Liver (tissue), 9 donors: ENCODE measurements around the gene MOV10. TPM values are rescaled to one million over a fixed set of nuclear protein-coding genes. Genes with fewer than 3 reads are reported as not detected.

Source experiments
- DNase-seq: peaks from one replicate; pipeline ENCODE4 v3.0.0-alpha.2; 2017; ENCODE audit warnings: low spot score
- H3K27ac ChIP-seq, 2 donors: one replicate each; pipeline ENCODE4 v1.7.0; 2013; ENCODE audit warnings: inconsistent platforms in 2 of 2, low read length in 2 of 2, control low read depth in 1 of 2, low read depth in 1 of 2, mild to moderate bottlenecking in 1 of 2
- H3K27me3 ChIP-seq, 4 donors: one replicate each; pipeline versions ENCODE4 v1.6.1 to v1.7.0; 2013; ENCODE audit warnings: low read length in 3 of 4, inconsistent platforms in 1 of 4, mild to moderate bottlenecking in 1 of 4, moderate library complexity in 1 of 4; ENCODE audit not compliant: control insufficient read depth in 4 of 4, insufficient read depth in 4 of 4
- H3K36me3 ChIP-seq, 4 donors: one replicate each; pipeline versions ENCODE4 v1.6.1 to v1.7.0; 2013; ENCODE audit warnings: low read length in 3 of 4, mild to moderate bottlenecking in 3 of 4, low read depth in 1 of 4, moderate library complexity in 1 of 4; ENCODE audit not compliant: control insufficient read depth in 4 of 4, insufficient read depth in 3 of 4
- H3K4me1 ChIP-seq, 4 donors: one replicate each; pipeline versions ENCODE4 v1.6.1 to v1.7.0; 2013; ENCODE audit warnings: low read length in 3 of 4, mild to moderate bottlenecking in 3 of 4, moderate library complexity in 1 of 4; ENCODE audit not compliant: control insufficient read depth in 4 of 4, insufficient read depth in 4 of 4
- H3K4me3 ChIP-seq, 3 donors: one replicate each; pipeline versions ENCODE4 v1.6.1 to v1.7.0; 2013; ENCODE audit warnings: low read length in 3 of 3, control low read depth in 1 of 3, low read depth in 1 of 3, mild to moderate bottlenecking in 1 of 3
- H3K9ac ChIP-seq, 2 donors: one replicate each; pipeline ENCODE4 v1.7.0; 2013; ENCODE audit warnings: low read length in 2 of 2, mild to moderate bottlenecking in 2 of 2, moderate library complexity in 2 of 2, control low read depth in 1 of 2, low read depth in 1 of 2
- H3K9me3 ChIP-seq, 4 donors: one replicate each; pipeline versions ENCODE4 v1.6.1 to v1.7.0; 2013; ENCODE audit warnings: low read length in 3 of 4; ENCODE audit not compliant: control insufficient read depth in 4 of 4
- EGR1 ChIP-seq, 2 donors: IDR thresholded peaks; 2 replicates each; pipeline ENCODE4 v1.6.1; 2016 to 2018; ENCODE audit warnings: antibody characterized with exemption in 2 of 2, low read depth in 2 of 2
- FOXA1 ChIP-seq: IDR thresholded peaks from 2 replicates; pipeline ENCODE4 v1.6.1; 2016; ENCODE audit warnings: antibody characterized with exemption
- FOXA2 ChIP-seq: IDR thresholded peaks from 2 replicates; pipeline ENCODE4 v1.6.1; 2016; ENCODE audit warnings: antibody characterized with exemption
- GABPA ChIP-seq, 2 donors: IDR thresholded peaks in 1 of 2; conservative IDR thresholded peaks in 1 of 2; 2 replicates each; pipeline ENCODE4 v1.6.1; 2016; ENCODE audit warnings: antibody characterized with exemption in 2 of 2, mild to moderate bottlenecking in 1 of 2, moderate library complexity in 1 of 2
- HNF4G ChIP-seq: IDR thresholded peaks from 2 replicates; pipeline ENCODE4 v1.6.1; 2016; ENCODE audit warnings: antibody characterized with exemption
- JUND ChIP-seq, 2 donors: IDR thresholded peaks; 2 replicates each; pipeline ENCODE4 v1.6.1; 2016; ENCODE audit warnings: antibody characterized with exemption in 2 of 2
- NR2F2 ChIP-seq: IDR thresholded peaks from 2 replicates; pipeline ENCODE4 v1.6.1; 2016; ENCODE audit warnings: antibody characterized with exemption
- RAD21 ChIP-seq, 2 donors: IDR thresholded peaks; 2 replicates each; pipeline ENCODE4 v1.6.1; 2016; ENCODE audit warnings: antibody characterized with exemption in 2 of 2, mild to moderate bottlenecking in 2 of 2
- RXRA ChIP-seq, 2 donors: IDR thresholded peaks; 2 replicates each; pipeline ENCODE4 v1.6.1; 2017 to 2018; ENCODE audit warnings: antibody characterized with exemption in 2 of 2, mild to moderate bottlenecking in 1 of 2
- SP1 ChIP-seq: IDR thresholded peaks from 2 replicates; pipeline ENCODE4 v1.6.1; 2018; ENCODE audit warnings: antibody characterized with exemption, mild to moderate bottlenecking
- TAF1 ChIP-seq: conservative IDR thresholded peaks from 2 replicates; pipeline ENCODE4 v1.6.1; 2016; ENCODE audit warnings: antibody characterized with exemption, mild to moderate bottlenecking
- YY1 ChIP-seq: IDR thresholded peaks from 2 replicates; pipeline ENCODE4 v1.6.1; 2016; ENCODE audit warnings: antibody characterized with exemption, mild to moderate bottlenecking
- WGBS: extraction: QIAGEN DNeasy Blood & Tissue Kit; methylation state at CpG from one replicate; pipeline ENCODE4 v1.1.7; 2013; 5-methylcytosine and 5-hydroxymethylcytosine counted together
- polyA plus RNA-seq, 2 donors: library from polyadenylated mRNA; stranded (reverse) in 1 of 2; unstranded in 1 of 2; fragments of 200-250 nt in 1 of 2; fragments of >200 nt in 1 of 2; fragmentation: Nextera tagmentation in 1 of 2; extraction: Ambion mirVana in 1 of 2; gene quantifications; one replicate each; pipeline versions ENCODE4 v1.2.1 to v1.2.3, GENCODE V29; 2013 to 2015
- total RNA-seq, 2 donors: library from RNA; depleted of rRNA; stranded (reverse); fragments of >200 nt; gene quantifications; one replicate each; pipeline ENCODE4 v1.2.3, GENCODE V29; 2014
- TF ChIP-seq, protein P1 (sequence below): IDR thresholded peaks from 2 replicates; pipeline ENCODE4 v1.6.1; 2016; ENCODE audit warnings: antibody characterized with exemption
- TF ChIP-seq, protein P2 (sequence below): fragments of 150-350 bp; IDR thresholded peaks from 2 replicates; pipeline ENCODE4 v1.5.1; 2017; ENCODE audit warnings: improper control_type of control experiment, low read depth, low read length; ENCODE audit not compliant: missing input control
- TF ChIP-seq, protein P3 (sequence below): IDR thresholded peaks from 2 replicates; pipeline ENCODE4 v1.6.1; 2016; ENCODE audit warnings: antibody characterized with exemption
- TF ChIP-seq, protein P4 (sequence below): IDR thresholded peaks from 2 replicates; pipeline ENCODE4 v1.6.1; 2016; ENCODE audit warnings: antibody characterized with exemption, mild to moderate bottlenecking
- TF ChIP-seq, protein P5 (sequence below): IDR thresholded peaks from 2 replicates; pipeline ENCODE4 v1.6.1; 2016; ENCODE audit warnings: antibody characterized with exemption
- donor health status: healthy.
- donor health status: healthy.
- donor health status: healthy.
- donor health status: healthy.
- donor health status: healthy.

The MOV10 gene
- total and polyA plus RNA-seq, 4 donors = 32.0 to 36.8 (median 33.7) TPM

DNA sequence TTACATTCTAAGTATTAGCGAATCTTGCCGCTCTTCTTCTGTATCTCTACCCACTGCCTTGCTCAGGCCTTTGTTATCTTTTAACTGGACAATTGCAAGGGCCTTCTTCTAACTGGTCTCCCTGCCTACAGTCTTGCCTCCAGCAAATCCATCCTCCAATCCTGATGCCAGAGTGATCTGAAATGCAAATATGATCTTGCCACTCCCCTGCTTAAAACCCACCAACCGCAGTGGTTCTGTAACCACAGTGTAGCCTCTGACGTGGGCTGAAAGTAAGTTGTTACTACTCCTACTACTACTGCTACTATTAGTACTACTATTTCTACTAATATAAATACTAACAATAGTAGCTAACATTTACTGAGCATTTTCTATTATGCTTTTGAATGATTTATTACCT lies 12.4 kb downstream of the MOV10 start (continued):
- no peak for TF ChIP-seq HNF4G

DNA sequence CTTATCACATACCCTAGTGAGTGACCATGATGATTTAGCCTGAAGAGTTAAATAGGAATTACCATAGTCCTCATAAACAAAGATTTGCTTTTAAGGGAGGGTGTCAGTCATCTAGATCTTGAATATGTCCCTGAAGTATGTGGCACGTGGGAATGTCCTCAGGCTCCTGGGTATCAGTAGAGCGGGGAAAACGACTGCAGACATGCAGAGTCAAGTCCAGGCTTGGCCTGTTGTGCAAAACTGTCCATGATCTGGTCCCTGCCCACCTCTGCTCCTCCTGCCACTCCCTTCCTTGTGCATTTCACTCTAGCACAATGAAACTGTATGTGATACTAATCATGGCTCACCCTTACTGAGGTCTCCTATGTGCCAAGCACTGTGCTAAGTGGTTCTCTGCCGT lies 12.9 kb downstream of the MOV10 start:
- Histone ChIP-seq H3K9ac (no peak overlapping the region), H3K9me3 (no peaks in the 10 kb centered on the region), H3K4me1 (no peaks in the 10 kb centered on the region), H3K27me3 (no peaks in the 10 kb centered on the region), H3K4me3 (no peak overlapping the region), H3K36me3 (peaks cover 4 to 22% (median 17%) of the 10 kb centered on the region in 4 donors), H3K27ac (no peak overlapping the region)
- DNase-seq = no peak
- WGBS = 92% methylated on average over 4 of the region's 4 CpGs
- no peak for TF ChIP-seq JUND (IDR thresholded peaks at IDR 0.05)

DNA sequence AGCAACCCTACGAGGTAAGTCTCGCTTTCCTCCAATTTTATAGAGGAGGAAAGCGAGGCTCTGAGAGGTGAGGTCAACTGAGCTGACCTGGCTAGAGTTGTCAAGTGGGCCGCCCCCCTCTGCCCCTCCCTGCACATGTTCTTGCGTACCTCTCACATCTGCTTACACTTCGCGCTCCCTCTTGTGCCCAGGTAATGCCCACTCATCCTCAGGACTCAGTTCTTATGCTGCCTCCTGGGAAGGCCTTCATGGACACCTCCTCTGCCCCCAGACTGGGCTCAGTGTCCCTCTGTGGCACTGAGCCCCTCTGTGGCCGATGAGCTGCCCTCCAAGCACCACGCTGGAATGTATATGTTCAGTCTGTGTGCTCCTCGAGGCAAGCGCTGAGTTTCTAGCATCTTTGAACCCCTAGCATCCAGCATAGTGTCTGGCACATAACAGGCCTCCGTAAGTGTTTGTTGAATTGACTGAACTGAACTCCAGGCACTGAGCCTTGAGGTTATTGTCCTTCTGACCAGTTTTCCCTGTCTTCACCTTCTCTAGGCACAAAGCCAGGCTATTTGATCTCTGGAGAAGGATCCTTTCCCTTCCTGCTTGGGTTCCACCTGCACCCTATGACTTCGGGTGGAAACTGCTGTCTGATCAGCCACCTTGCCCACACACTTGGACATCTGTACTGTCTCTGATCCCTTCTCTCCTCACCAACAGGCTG lies 13.5 kb downstream of the MOV10 start:
- 89% methylated on average over 13 of the region's 13 CpGs for WGBS

More for the DNA sequence above, 13.5 kb downstream of the MOV10 start:
- peaks cover 4 to 28% (median 19%) of the 10 kb centered on the region in 4 donors for H3K36me3 ChIP-seq
- TF ChIP-seq, protein P1, sequence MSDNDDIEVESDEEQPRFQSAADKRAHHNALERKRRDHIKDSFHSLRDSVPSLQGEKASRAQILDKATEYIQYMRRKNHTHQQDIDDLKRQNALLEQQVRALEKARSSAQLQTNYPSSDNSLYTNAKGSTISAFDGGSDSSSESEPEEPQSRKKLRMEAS = no peak
- TF ChIP-seq GABPA (IDR thresholded peaks at IDR 0.05 in 1 of 2, conservative IDR thresholded peaks at IDR 0.05 in 1 of 2) (no peak), RXRA (IDR thresholded peaks at IDR 0.05) (no peak), FOXA2 (no peak), JUND (IDR thresholded peaks at IDR 0.05) (no peak), NR2F2 (no peak), RAD21 (IDR thresholded peaks at IDR 0.05) (no peak), SP1 (no peak), HNF4G (no peak), EGR1 (IDR thresholded peaks at IDR 0.05; ENCODE audit: low read depth in 2 of 2) (no peak), YY1 (no peak), FOXA1 (no peak), TAF1 (no peak)
- TF ChIP-seq, protein P2, sequence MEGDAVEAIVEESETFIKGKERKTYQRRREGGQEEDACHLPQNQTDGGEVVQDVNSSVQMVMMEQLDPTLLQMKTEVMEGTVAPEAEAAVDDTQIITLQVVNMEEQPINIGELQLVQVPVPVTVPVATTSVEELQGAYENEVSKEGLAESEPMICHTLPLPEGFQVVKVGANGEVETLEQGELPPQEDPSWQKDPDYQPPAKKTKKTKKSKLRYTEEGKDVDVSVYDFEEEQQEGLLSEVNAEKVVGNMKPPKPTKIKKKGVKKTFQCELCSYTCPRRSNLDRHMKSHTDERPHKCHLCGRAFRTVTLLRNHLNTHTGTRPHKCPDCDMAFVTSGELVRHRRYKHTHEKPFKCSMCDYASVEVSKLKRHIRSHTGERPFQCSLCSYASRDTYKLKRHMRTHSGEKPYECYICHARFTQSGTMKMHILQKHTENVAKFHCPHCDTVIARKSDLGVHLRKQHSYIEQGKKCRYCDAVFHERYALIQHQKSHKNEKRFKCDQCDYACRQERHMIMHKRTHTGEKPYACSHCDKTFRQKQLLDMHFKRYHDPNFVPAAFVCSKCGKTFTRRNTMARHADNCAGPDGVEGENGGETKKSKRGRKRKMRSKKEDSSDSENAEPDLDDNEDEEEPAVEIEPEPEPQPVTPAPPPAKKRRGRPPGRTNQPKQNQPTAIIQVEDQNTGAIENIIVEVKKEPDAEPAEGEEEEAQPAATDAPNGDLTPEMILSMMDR = no peak
- TF ChIP-seq, protein P3, sequence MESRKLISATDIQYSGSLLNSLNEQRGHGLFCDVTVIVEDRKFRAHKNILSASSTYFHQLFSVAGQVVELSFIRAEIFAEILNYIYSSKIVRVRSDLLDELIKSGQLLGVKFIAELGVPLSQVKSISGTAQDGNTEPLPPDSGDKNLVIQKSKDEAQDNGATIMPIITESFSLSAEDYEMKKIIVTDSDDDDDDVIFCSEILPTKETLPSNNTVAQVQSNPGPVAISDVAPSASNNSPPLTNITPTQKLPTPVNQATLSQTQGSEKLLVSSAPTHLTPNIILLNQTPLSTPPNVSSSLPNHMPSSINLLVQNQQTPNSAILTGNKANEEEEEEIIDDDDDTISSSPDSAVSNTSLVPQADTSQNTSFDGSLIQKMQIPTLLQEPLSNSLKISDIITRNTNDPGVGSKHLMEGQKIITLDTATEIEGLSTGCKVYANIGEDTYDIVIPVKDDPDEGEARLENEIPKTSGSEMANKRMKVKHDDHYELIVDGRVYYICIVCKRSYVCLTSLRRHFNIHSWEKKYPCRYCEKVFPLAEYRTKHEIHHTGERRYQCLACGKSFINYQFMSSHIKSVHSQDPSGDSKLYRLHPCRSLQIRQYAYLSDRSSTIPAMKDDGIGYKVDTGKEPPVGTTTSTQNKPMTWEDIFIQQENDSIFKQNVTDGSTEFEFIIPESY = no peak
- TF ChIP-seq, protein P4, sequence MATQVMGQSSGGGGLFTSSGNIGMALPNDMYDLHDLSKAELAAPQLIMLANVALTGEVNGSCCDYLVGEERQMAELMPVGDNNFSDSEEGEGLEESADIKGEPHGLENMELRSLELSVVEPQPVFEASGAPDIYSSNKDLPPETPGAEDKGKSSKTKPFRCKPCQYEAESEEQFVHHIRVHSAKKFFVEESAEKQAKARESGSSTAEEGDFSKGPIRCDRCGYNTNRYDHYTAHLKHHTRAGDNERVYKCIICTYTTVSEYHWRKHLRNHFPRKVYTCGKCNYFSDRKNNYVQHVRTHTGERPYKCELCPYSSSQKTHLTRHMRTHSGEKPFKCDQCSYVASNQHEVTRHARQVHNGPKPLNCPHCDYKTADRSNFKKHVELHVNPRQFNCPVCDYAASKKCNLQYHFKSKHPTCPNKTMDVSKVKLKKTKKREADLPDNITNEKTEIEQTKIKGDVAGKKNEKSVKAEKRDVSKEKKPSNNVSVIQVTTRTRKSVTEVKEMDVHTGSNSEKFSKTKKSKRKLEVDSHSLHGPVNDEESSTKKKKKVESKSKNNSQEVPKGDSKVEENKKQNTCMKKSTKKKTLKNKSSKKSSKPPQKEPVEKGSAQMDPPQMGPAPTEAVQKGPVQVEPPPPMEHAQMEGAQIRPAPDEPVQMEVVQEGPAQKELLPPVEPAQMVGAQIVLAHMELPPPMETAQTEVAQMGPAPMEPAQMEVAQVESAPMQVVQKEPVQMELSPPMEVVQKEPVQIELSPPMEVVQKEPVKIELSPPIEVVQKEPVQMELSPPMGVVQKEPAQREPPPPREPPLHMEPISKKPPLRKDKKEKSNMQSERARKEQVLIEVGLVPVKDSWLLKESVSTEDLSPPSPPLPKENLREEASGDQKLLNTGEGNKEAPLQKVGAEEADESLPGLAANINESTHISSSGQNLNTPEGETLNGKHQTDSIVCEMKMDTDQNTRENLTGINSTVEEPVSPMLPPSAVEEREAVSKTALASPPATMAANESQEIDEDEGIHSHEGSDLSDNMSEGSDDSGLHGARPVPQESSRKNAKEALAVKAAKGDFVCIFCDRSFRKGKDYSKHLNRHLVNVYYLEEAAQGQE = no peak
- TF ChIP-seq, protein P5, sequence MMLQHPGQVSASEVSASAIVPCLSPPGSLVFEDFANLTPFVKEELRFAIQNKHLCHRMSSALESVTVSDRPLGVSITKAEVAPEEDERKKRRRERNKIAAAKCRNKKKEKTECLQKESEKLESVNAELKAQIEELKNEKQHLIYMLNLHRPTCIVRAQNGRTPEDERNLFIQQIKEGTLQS = no peak
- no peak overlapping the region for H3K9ac ChIP-seq
- no peaks in the 10 kb centered on the region for H3K27me3 ChIP-seq
- no peaks in the 10 kb centered on the region for H3K4me1 ChIP-seq
- no peak overlapping the region for H3K4me3 ChIP-seq
- no peak overlapping the region for H3K27ac ChIP-seq
- no peaks in the 10 kb centered on the region for H3K9me3 ChIP-seq
- no peak for DNase-seq
